ENCODE measurements around the gene DAAM1. TPM values are rescaled to one million over a fixed set of nuclear protein-coding genes. Genes with fewer than 3 reads are reported as not detected.

Gene DAAM1
- total RNA-seq, 1 experiment from 2014 or later: 11.5 TPM

DNA sequence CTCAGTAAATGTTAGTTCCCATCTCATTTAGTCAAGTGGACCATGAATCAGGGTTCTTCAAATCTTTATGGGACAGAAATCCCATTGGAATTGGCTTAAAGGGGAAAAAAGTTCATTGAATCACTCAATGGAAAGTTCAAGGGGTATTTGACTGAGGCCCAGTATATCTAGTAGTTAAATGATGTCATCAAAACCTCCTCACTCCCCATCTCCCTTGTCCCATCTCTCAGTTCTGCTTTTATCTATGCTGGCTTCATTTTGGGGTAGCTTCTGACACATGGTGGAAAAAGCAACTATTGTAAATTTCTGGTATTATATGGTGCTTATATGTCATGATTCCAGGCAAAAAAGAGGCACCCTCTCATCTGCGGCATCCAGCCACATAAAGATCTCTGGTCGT is 51.9 kb downstream of the DAAM1 start:
- ChIA-PET POLR2A (ENCODE audit: low non-redundant PET) (no interaction called here), CTCF (no interaction called here)
- Histone ChIP-seq H3K9me3 (ENCODE audit: low read depth, low read length, poor library complexity, severe bottlenecking) (no peaks in the 10 kb centered on the region), H3K4me3 (ENCODE audit: low read depth, low read length, poor library complexity, severe bottlenecking) (no peak overlapping the region), H3K27me3 (replicated peaks; ENCODE audit: insufficient read depth, low read depth, low read length, poor library complexity) (no peaks in the 10 kb centered on the region), H3K4me1 (ENCODE audit: insufficient read depth, low read length, poor library complexity, severe bottlenecking) (no peaks in the 10 kb centered on the region), H3K36me3 (ENCODE audit: insufficient read depth, low read length, poor library complexity, severe bottlenecking) (no peaks in the 10 kb centered on the region), H3K27ac (ENCODE audit: low read depth, low read length, poor library complexity, severe bottlenecking) (no peak overlapping the region)
- intact Hi-C loops (cut with micrococcal nuclease; ENCODE audit: unreplicated experiment): no loop called here
- no peak for TF ChIP-seq EZH2 (IDR thresholded peaks at IDR 0.05; ENCODE audit: borderline replicate concordance, low read depth, low read length, poor library complexity, severe bottlenecking)
- TF ChIP-seq, protein P1, sequence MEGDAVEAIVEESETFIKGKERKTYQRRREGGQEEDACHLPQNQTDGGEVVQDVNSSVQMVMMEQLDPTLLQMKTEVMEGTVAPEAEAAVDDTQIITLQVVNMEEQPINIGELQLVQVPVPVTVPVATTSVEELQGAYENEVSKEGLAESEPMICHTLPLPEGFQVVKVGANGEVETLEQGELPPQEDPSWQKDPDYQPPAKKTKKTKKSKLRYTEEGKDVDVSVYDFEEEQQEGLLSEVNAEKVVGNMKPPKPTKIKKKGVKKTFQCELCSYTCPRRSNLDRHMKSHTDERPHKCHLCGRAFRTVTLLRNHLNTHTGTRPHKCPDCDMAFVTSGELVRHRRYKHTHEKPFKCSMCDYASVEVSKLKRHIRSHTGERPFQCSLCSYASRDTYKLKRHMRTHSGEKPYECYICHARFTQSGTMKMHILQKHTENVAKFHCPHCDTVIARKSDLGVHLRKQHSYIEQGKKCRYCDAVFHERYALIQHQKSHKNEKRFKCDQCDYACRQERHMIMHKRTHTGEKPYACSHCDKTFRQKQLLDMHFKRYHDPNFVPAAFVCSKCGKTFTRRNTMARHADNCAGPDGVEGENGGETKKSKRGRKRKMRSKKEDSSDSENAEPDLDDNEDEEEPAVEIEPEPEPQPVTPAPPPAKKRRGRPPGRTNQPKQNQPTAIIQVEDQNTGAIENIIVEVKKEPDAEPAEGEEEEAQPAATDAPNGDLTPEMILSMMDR (conservative IDR thresholded peaks at IDR 0.05; ENCODE audit: low read depth, low read length): no peak
- no TSS peak for BruUV-seq (replicated peaks)
- no peak for DNase-seq (ENCODE audit: low spot score)

- Histone ChIP-seq H3K36me3 (ENCODE audit: insufficient read depth, low read length, poor library complexity, severe bottlenecking) (no peaks in the 10 kb centered on the region), H3K4me1 (ENCODE audit: insufficient read depth, low read length, poor library complexity, severe bottlenecking) (no peaks in the 10 kb centered on the region), H3K9me3 (ENCODE audit: low read depth, low read length, poor library complexity, severe bottlenecking) (no peaks in the 10 kb centered on the region), H3K4me3 (ENCODE audit: low read depth, low read length, poor library complexity, severe bottlenecking) (no peak overlapping the region), H3K27ac (ENCODE audit: low read depth, low read length, poor library complexity, severe bottlenecking) (no peak overlapping the region), H3K27me3 (replicated peaks; ENCODE audit: insufficient read depth, low read depth, low read length, poor library complexity) (no peaks in the 10 kb centered on the region)
- no TSS peak for BruUV-seq (replicated peaks)
- intact Hi-C loops (cut with micrococcal nuclease; ENCODE audit: unreplicated experiment): no loop called here
- CTCF ChIA-PET: no interaction called here
- POLR2A ChIA-PET (ENCODE audit: low non-redundant PET): no interaction called here
- DNase-seq (ENCODE audit: low spot score): no peak
- TF ChIP-seq EZH2 (IDR thresholded peaks at IDR 0.05; ENCODE audit: borderline replicate concordance, low read depth, low read length, poor library complexity, severe bottlenecking): no peak
- TF ChIP-seq, protein P1 (conservative IDR thresholded peaks at IDR 0.05; ENCODE audit: low read depth, low read length): no peak
These were observed 52.7 kb downstream of the DAAM1 start for GRCh38 chr14:59241121-59241520.

GRCh38 chr14:59243174-59243573 is 54.7 kb downstream of the DAAM1 start:
- Histone ChIP-seq H3K36me3 (ENCODE audit: insufficient read depth, low read length, poor library complexity, severe bottlenecking) (no peaks in the 10 kb centered on the region), H3K9me3 (ENCODE audit: low read depth, low read length, poor library complexity, severe bottlenecking) (no peaks in the 10 kb centered on the region), H3K27me3 (replicated peaks; ENCODE audit: insufficient read depth, low read depth, low read length, poor library complexity) (no peaks in the 10 kb centered on the region), H3K27ac (ENCODE audit: low read depth, low read length, poor library complexity, severe bottlenecking) (no peak overlapping the region), H3K4me1 (ENCODE audit: insufficient read depth, low read length, poor library complexity, severe bottlenecking) (peaks cover 4% of the 10 kb centered on the region), H3K4me3 (ENCODE audit: low read depth, low read length, poor library complexity, severe bottlenecking) (no peak overlapping the region)
- ChIA-PET CTCF (no interaction called here), POLR2A (ENCODE audit: low non-redundant PET) (no interaction called here)
- DNase-seq (ENCODE audit: low spot score): no peak
- TF ChIP-seq EZH2 (IDR thresholded peaks at IDR 0.05; ENCODE audit: borderline replicate concordance, low read depth, low read length, poor library complexity, severe bottlenecking): no peak
- TF ChIP-seq, protein P1 (conservative IDR thresholded peaks at IDR 0.05; ENCODE audit: low read depth, low read length): no peak
- no TSS peak for BruUV-seq (replicated peaks)
- intact Hi-C loops (cut with micrococcal nuclease; ENCODE audit: unreplicated experiment): no loop called here
